Endothelial cell (in vitro differentiated cells): ENCODE data around the gene P2RY2. TPM values are rescaled to one million over a fixed set of nuclear protein-coding genes. Genes with fewer than 3 reads are reported as not detected.

ENCODE experiments used
- DNase-seq: peaks from one replicate; pipeline ENCODE4 v3.0.0; 2021; ENCODE audit warnings: low spot score
- H3K27ac Mint-ChIP-seq: one replicate; pipeline ENCODE4 v1.8.0; 2021; ENCODE audit warnings: mixed read lengths, inconsistent platforms; ENCODE audit not compliant: unreplicated experiment
- H3K27me3 Mint-ChIP-seq: one replicate; pipeline ENCODE4 v1.8.0; 2021; ENCODE audit warnings: mild to moderate bottlenecking, moderate library complexity, mixed read lengths, inconsistent platforms; ENCODE audit not compliant: unreplicated experiment
- H3K36me3 Mint-ChIP-seq: one replicate; pipeline ENCODE4 v1.8.0; 2021; ENCODE audit warnings: mild to moderate bottlenecking, low read depth, mixed read lengths, inconsistent platforms; ENCODE audit not compliant: unreplicated experiment
- H3K4me1 Mint-ChIP-seq: one replicate; pipeline ENCODE4 v1.8.0; 2021; ENCODE audit warnings: mild to moderate bottlenecking, mixed read lengths, inconsistent platforms; ENCODE audit not compliant: unreplicated experiment
- H3K4me3 Mint-ChIP-seq: one replicate; pipeline ENCODE4 v1.8.0; 2021; ENCODE audit warnings: mild to moderate bottlenecking, mixed read lengths, inconsistent platforms; ENCODE audit not compliant: unreplicated experiment
- H3K9me3 Mint-ChIP-seq: one replicate; pipeline ENCODE4 v1.8.0; 2021; ENCODE audit warnings: mixed read lengths, inconsistent platforms; ENCODE audit not compliant: unreplicated experiment
- CTCF ChIP-seq: fragments of 200-600 bp; sonication (generic); IDR thresholded peaks from one replicate; pipeline ENCODE4 v1.5.0; 2021; ENCODE audit warnings: antibody characterized with exemption; ENCODE audit not compliant: unreplicated experiment
- total RNA-seq: library from RNA; stranded (reverse); fragmentation: NEBNext Ultra II Directional; extraction: Animal tissue kit (Norgen Biotek cat#: 25700); gene quantifications from one replicate; pipeline ENCODE4 v1.2.1, GENCODE V29; 2021; ENCODE audit not compliant: unreplicated experiment

Gene P2RY2
- total RNA-seq, 1 donor from 2014 or later, result 0.10 TPM

- no peak for TF ChIP-seq CTCF
- Mint-ChIP-seq H3K4me1 (peaks cover 6% of the 10 kb centered on the region), H3K27ac (no peak overlapping the region), H3K27me3 (peaks cover 8% of the 10 kb centered on the region), H3K9me3 (no peaks in the 10 kb centered on the region), H3K4me3 (no peak overlapping the region), H3K36me3 (no peaks in the 10 kb centered on the region)
- DNase-seq, result no peak
Observed at GRCh38 chr11:73203790-73204189, 14.3 kb upstream of the P2RY2 start.

GRCh38 chr11:73204711-73205121, 13.4 kb upstream of the P2RY2 start:
- no peak overlapping the region for H3K4me3 Mint-ChIP-seq
- peaks cover 6% of the 10 kb centered on the region for H3K27me3 Mint-ChIP-seq
- TF ChIP-seq CTCF, result no peak
- peaks cover 6% of the 10 kb centered on the region for H3K4me1 Mint-ChIP-seq
- H3K27ac Mint-ChIP-seq, result no peak overlapping the region
- DNase-seq, result no peak
- H3K9me3 Mint-ChIP-seq, result no peaks in the 10 kb centered on the region
- no peaks in the 10 kb centered on the region for H3K36me3 Mint-ChIP-seq

- H3K36me3 Mint-ChIP-seq, result no peaks in the 10 kb centered on the region
- peaks cover 6% of the 10 kb centered on the region for H3K4me1 Mint-ChIP-seq
- no peak for DNase-seq
- no peak for TF ChIP-seq CTCF
- H3K4me3 Mint-ChIP-seq, result no peak overlapping the region
- H3K9me3 Mint-ChIP-seq, result no peaks in the 10 kb centered on the region
- H3K27me3 Mint-ChIP-seq, result peaks cover 4% of the 10 kb centered on the region
- no peak overlapping the region for H3K27ac Mint-ChIP-seq
Observed at GRCh38 chr11:73205661-73206343, 12.3 kb upstream of the P2RY2 start.

GRCh38 chr11:73206801-73207200, 11.3 kb upstream of the P2RY2 start:
- Mint-ChIP-seq H3K4me3 (no peak overlapping the region), H3K4me1 (peaks cover 6% of the 10 kb centered on the region), H3K9me3 (no peaks in the 10 kb centered on the region), H3K27me3 (peaks cover 4% of the 10 kb centered on the region), H3K27ac (no peak overlapping the region), H3K36me3 (no peaks in the 10 kb centered on the region)
- DNase-seq, result no peak
- no peak for TF ChIP-seq CTCF

- H3K36me3 Mint-ChIP-seq, result no peaks in the 10 kb centered on the region
- TF ChIP-seq CTCF, result no peak
- no peaks in the 10 kb centered on the region for H3K9me3 Mint-ChIP-seq
- peaks cover 5% of the 10 kb centered on the region for H3K4me1 Mint-ChIP-seq
- H3K4me3 Mint-ChIP-seq, result no peak overlapping the region
- H3K27ac Mint-ChIP-seq, result no peak overlapping the region
- DNase-seq, result no peak
- H3K27me3 Mint-ChIP-seq, result peaks cover 2% of the 10 kb centered on the region
Observed at GRCh38 chr11:73209892-73210291, 8.2 kb upstream of the P2RY2 start.
